HepG2 (cell line): Measurements from ENCODE around the gene BET1L. TPM values are rescaled to one million over a fixed set of nuclear protein-coding genes. Genes with fewer than 3 reads are reported as not detected.

Experiments used
- ATAC-seq: fragments of 200-7000 bp; cut with Tn5 transposase; 3 replicates; pipeline ENCODE4 v1.9.1; 2020; ENCODE audit warnings: mild to moderate bottlenecking, moderate library complexity
- BruUV-seq: library from RNA; stranded (reverse); fragments of 400-500 nt; replicated peaks from 2 replicates; lab custom pipeline; 2021; lab: Mats Ljungman, UMichigan
- CTCF ChIA-PET: fragments of 300-600 bp; formaldehyde crosslinking; extraction: SDS; loops from one replicate; lab custom pipeline; 2021; ENCODE audit warnings: low total read pairs, inconsistent platforms, low intra/inter-chr PET ratio; lab: Yijun Ruan, JAX
- POLR2A ChIA-PET: fragments of 350-600 bp; sonication (Branson Sonifier 250); formaldehyde crosslinking; loops from one replicate; lab custom pipeline; 2020; ENCODE audit warnings: antibody characterized with exemption, inconsistent platforms; lab: Yijun Ruan, JAX
- DNase-seq: peaks from one replicate; pipeline ENCODE4 v3.0.0-alpha.2; 2015; ENCODE audit warnings: low spot score
- FAIRE-seq: peaks from 3 replicates; lab custom pipeline; 2011; peaks lifted over from hg19 to GRCh38; lab: Jason Lieb, UNC
- H2AFZ ChIP-seq: one replicate; pipeline ENCODE4 v1.6.1; 2011; ENCODE audit warnings: low read length, inconsistent platforms
- H3K27ac ChIP-seq: fragments of 300-600 bp; 3 replicates; pipeline ENCODE4 v1.8.0; 2011; ENCODE audit warnings: mixed run types, mild to moderate bottlenecking, mixed read lengths, low read length, inconsistent platforms; ENCODE audit not compliant: insufficient read depth; ENCODE audit errors: extremely low read length
- H3K27me3 ChIP-seq, 2 experiments: fragments of 200-600 bp in 1 of 2; 2 replicates in 1 of 2; 3 replicates in 1 of 2; pipeline versions ENCODE4 v1.6.0 to v1.8.0; 2011; ENCODE audit warnings: low read length in 2 of 2, mild to moderate bottlenecking in 2 of 2, moderate library complexity in 2 of 2, inconsistent platforms in 1 of 2; ENCODE audit not compliant: insufficient read depth in 2 of 2, control insufficient read depth in 1 of 2
- H3K36me3 ChIP-seq, 2 experiments: fragments of 200-600 bp in 1 of 2; replicated peaks in 1 of 2; 2 replicates in 1 of 2; 3 replicates in 1 of 2; pipeline versions ENCODE4 v1.5.1 to v1.8.0; 2011; ENCODE audit warnings: low read length in 2 of 2, inconsistent platforms in 1 of 2; ENCODE audit not compliant: insufficient read depth in 2 of 2, control insufficient read depth in 1 of 2
- H3K4me1 ChIP-seq: 2 replicates; pipeline ENCODE4 v1.5.1; 2012; ENCODE audit warnings: low read length, inconsistent platforms; ENCODE audit not compliant: insufficient read depth
- H3K4me2 ChIP-seq: 2 replicates; pipeline ENCODE4 v1.6.0; 2011; ENCODE audit warnings: low read depth, low read length, inconsistent platforms
- H3K4me3 ChIP-seq, 3 experiments: fragments of 200-600 bp in 1 of 3; sonication (generic), shearing (Covaris generic) in 1 of 3; replicated peaks in 1 of 3; 2 replicates each; pipeline ENCODE4 v1.5.1; 2011 to 2016; ENCODE audit warnings: low read length in 3 of 3, inconsistent platforms in 2 of 3, low read depth in 2 of 3, mild to moderate bottlenecking in 2 of 3, control low read depth in 1 of 3, mixed read lengths in 1 of 3; ENCODE audit not compliant: insufficient read depth in 1 of 3
- H3K79me2 ChIP-seq: one replicate; pipeline ENCODE4 v1.6.1; 2011; ENCODE audit warnings: low read length, inconsistent platforms; ENCODE audit not compliant: insufficient read depth
- H3K9ac ChIP-seq: 2 replicates; pipeline ENCODE4 v1.6.0; 2011; ENCODE audit warnings: mild to moderate bottlenecking, low read depth, low read length, inconsistent platforms; ENCODE audit not compliant: insufficient read depth
- H3K9me3 ChIP-seq: 2 replicates; pipeline ENCODE4 v1.5.1; 2012; ENCODE audit warnings: mild to moderate bottlenecking, low read length
- H4K20me1 ChIP-seq: 2 replicates; pipeline ENCODE4 v1.6.0; 2011; ENCODE audit warnings: inconsistent platforms, mild to moderate bottlenecking, low read length, moderate library complexity; ENCODE audit not compliant: insufficient read depth
- CENPBD1 ChIP-seq: sonication (generic); formaldehyde crosslinking; IDR thresholded peaks from 2 replicates; pipeline ENCODE4 v1.8.0; 2022; ENCODE audit warnings: missing genetic modification reagents, low read depth, mild to moderate bottlenecking, borderline replicate concordance
- CHD2 ChIP-seq: IDR thresholded peaks from 2 replicates; pipeline ENCODE4 v1.6.1; 2011; ENCODE audit warnings: low read depth, low read length, improper control_type of control experiment
- EP300 ChIP-seq, 3 experiments: sonication (generic) in 1 of 3; formaldehyde crosslinking in 1 of 3; IDR thresholded peaks; 2 replicates each; pipeline versions ENCODE4 v1.5.1 to v1.6.1; 2011 to 2020; ENCODE audit warnings: low read depth in 2 of 3, low read length in 2 of 3, borderline replicate concordance in 1 of 3, improper control_type of control experiment in 1 of 3, mild to moderate bottlenecking in 1 of 3, missing genetic modification reagents in 1 of 3, moderate library complexity in 1 of 3
- FOXJ3 ChIP-seq: sonication (generic); formaldehyde crosslinking; IDR thresholded peaks from 2 replicates; pipeline ENCODE4 v1.4.0; 2020; ENCODE audit warnings: missing genetic modification reagents, mild to moderate bottlenecking, borderline replicate concordance
- FOXO4 ChIP-seq: sonication (generic); formaldehyde crosslinking; conservative IDR thresholded peaks from 2 replicates; pipeline ENCODE4 v1.8.1; 2023; ENCODE audit warnings: missing genetic modification reagents
- NR2C2 ChIP-seq: sonication (generic); formaldehyde crosslinking; IDR thresholded peaks from 2 replicates; pipeline ENCODE4 v1.4.0; 2020; ENCODE audit warnings: missing genetic modification reagents, mild to moderate bottlenecking, moderate library complexity, borderline replicate concordance
- POLR2AphosphoS5 ChIP-seq: IDR thresholded peaks from 2 replicates; pipeline ENCODE4 v1.6.1; 2012; ENCODE audit warnings: low read depth, low read length
- SMARCE1 ChIP-seq: fragments of 450-650 bp; IDR thresholded peaks from 2 replicates; pipeline ENCODE4 v1.6.1; 2017; ENCODE audit warnings: borderline replicate concordance
- SP4 ChIP-seq: sonication (generic); formaldehyde crosslinking; IDR thresholded peaks from 2 replicates; pipeline ENCODE4 v1.8.1; 2023; ENCODE audit warnings: mild to moderate bottlenecking, missing genetic modification reagents
- ZBTB26 ChIP-seq: IDR thresholded peaks from 2 replicates; pipeline ENCODE4 v1.6.1; 2016; ENCODE audit warnings: missing compliant biosample characterization, missing genetic modification reagents, borderline replicate concordance
- ZFP36L2 ChIP-seq: sonication (generic); formaldehyde crosslinking; IDR thresholded peaks from 2 replicates; pipeline ENCODE4 v1.4.0; 2020; ENCODE audit warnings: missing genetic modification reagents
- ZNF281 ChIP-seq: sonication (generic); formaldehyde crosslinking; IDR thresholded peaks from 2 replicates; pipeline ENCODE4 v1.4.0; 2020; ENCODE audit warnings: missing genetic modification reagents, borderline replicate concordance
- ZNF784 ChIP-seq: sonication (generic); formaldehyde crosslinking; IDR thresholded peaks from 2 replicates; pipeline ENCODE4 v1.5.1; 2020; ENCODE audit warnings: missing genetic modification reagents, mild to moderate bottlenecking, borderline replicate concordance
- WGBS: methylation state at CpG from one replicate; pipeline ENCODE4 v1.1.6; 2017; ENCODE audit warnings: low lambda C conversion rate; 5-methylcytosine and 5-hydroxymethylcytosine counted together
- in situ Hi-C: cut with HindIII; loops from 2 replicates; pipeline ENCODE4 v1.10.0; 2017; ENCODE audit warnings: low pct_unique_long_range_greater_than_20kb; ENCODE audit not compliant: extremely low pct_ligation_motif_present
- intact Hi-C: fragments of 100-400 bp; cut with micrococcal nuclease; formaldehyde crosslinking; loops from one replicate; pipeline ENCODE4 v1.10.0; 2022; ENCODE audit not compliant: unreplicated experiment
- polyA plus RNA-seq, 8 experiments: library from polyadenylated mRNA; depleted of rRNA in 3 of 8; stranded (reverse) in 7 of 8; unstranded in 1 of 8; fragments of >200 nt; fragmentation: Illumina TruSeq in 4 of 8; extraction: Trizol in 4 of 8; gene quantifications; 2 replicates each; pipeline versions ENCODE4 v1.2.1 to v1.2.3, GENCODE V29; 2011 to 2016; ENCODE audit warnings: low read depth in 4 of 8, missing spikeins in 1 of 8, mixed read lengths in 1 of 8; ENCODE audit not compliant: insufficient read depth in 1 of 8
- total RNA-seq, 5 experiments: library from RNA; depleted of rRNA; stranded (reverse); fragments of >200 nt; fragmentation: Illumina TruSeq; extraction: Trizol; gene quantifications; 2 replicates each; pipeline ENCODE4 v1.2.3, GENCODE V29; 2016; ENCODE audit warnings: low read depth in 1 of 5

The BET1L gene
- total and polyA plus RNA-seq, 2 of the 13 experiments (the other 11 are each of a cell fraction or from before 2014, with no cell fraction given): 26.2 to 59.6 TPM

GRCh38 chr11:206002-206384, 1.2 kb downstream of the BET1L start (continued):
- TF ChIP-seq EP300 (IDR thresholded peaks at IDR 0.05; ENCODE audit: low read depth in 2 of 2, low read length in 2 of 2) (no peak), EP300 (CRISPR knock-in tag; IDR thresholded peaks at IDR 0.05; ENCODE audit: borderline replicate concordance) (no peak), ZBTB26 (CRISPR knock-in tag) (no peak), SP4 (CRISPR knock-in tag) (0 out of 2 replicates have a peak, but pooled peaks have one; percentile 15), SMARCE1 (no peak)

- no peaks in the 10 kb centered on the region for H3K9me3 ChIP-seq
- H3K27ac ChIP-seq: no peak overlapping the region
- H3K9ac ChIP-seq: peak overlapping the region; percentile 100
- no peaks in the 10 kb centered on the region; a peak in 1 of 5 replicates for H3K27me3 ChIP-seq
- peaks cover 40% of the 10 kb centered on the region for H3K79me2 ChIP-seq
- in situ Hi-C loops: no loop called here
- ChIA-PET POLR2A (interaction anchor here (2.3 to 2.4 kb wide), 2 partner anchors 11 to 166 kb away, joined by 5 to 41 read pairs; no protein-coding TSS in a partner anchor), CTCF (no interaction called here)
- peaks cover 7% of the 10 kb centered on the region; the same call in 1 of the 2 replicates for H4K20me1 ChIP-seq
- H3K4me2 ChIP-seq: peak overlapping the region; percentile 97
- H3K4me1 ChIP-seq: peaks cover 37% of the 10 kb centered on the region
- no peak overlapping the region for H2AFZ ChIP-seq
- DNase-seq: no peak
- peaks cover 6 to 32% of the 10 kb centered on the region in 2 experiments; a peak in 4 of 5 replicates for H3K36me3 ChIP-seq
- no peak for ATAC-seq
- FAIRE-seq: no peak
- BruUV-seq: no TSS peak
- intact Hi-C loops: loop anchor here (2.0 kb wide), 1 partner anchor 31 kb away; the partner anchor contains the start of genes PSMD13 and SIRT3
- peak overlapping the region in 1 of 3 experiments; percentile 90; a peak in 3 of 6 replicates for H3K4me3 ChIP-seq
- WGBS: 90% methylated on average over 6 of the region's 16 CpGs
- no peak for TF ChIP-seq CENPBD1 (CRISPR knock-in tag)
- TF ChIP-seq CHD2: no peak
- no peak for TF ChIP-seq ZFP36L2 (CRISPR knock-in tag)
- TF ChIP-seq ZNF281 (CRISPR knock-in tag): no peak
- TF ChIP-seq POLR2AphosphoS5: 0 out of 2 replicates have a peak, but pooled peaks have one; percentile 3
- no peak for TF ChIP-seq ZNF784
- TF ChIP-seq FOXJ3: no peak
- TF ChIP-seq NR2C2 (CRISPR knock-in tag): no peak
- 0 out of 2 replicates have a peak, but pooled peaks have one; percentile 53 for TF ChIP-seq FOXO4 (CRISPR knock-in tag)
Observed at GRCh38 chr11:205221-206001, 1.8 kb downstream of the BET1L start.
